ENCODE results near the gene CLC. TPM values are rescaled to one million over a fixed set of nuclear protein-coding genes. Genes with fewer than 3 reads are reported as not detected.

CLC gene
- total RNA-seq, 1 experiment from 2014 or later, result not detected

DNA sequence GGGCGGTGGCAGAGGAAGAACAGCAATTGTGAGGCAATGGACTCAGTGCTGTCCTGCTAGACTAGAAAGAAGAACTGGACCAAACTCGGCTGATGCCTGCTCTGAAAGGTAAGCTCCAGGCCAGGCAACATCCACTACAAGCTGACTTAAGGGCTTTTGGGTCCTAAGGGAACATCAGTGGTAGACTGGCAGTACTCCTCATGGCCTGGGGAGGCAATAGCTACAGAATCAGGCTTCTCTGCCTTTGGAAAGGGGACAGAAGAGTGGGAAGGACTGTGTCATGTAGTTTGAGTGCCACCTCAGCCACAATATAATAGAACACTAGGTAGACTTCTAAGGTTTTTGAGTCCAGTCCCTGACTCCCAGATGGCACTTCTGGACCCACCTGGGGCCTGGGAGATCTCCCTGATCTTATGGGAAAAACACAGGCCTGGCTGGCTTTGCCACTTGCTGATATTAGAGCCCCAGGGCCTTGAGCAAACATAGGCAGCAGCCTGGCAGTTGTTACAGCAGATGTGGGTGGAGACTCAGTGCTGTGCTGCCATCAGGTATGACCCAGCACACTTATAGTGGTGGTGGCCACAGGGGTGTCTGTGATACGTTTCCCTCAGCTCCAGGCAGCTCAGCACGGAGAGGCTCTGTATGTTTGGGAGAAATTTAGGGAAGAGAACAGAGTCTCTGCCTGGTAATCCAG lies 9.2 kb upstream of the CLC start:
- Histone ChIP-seq H3F3A (ENCODE audit: low read length, unreplicated experiment) (no peaks in the 10 kb centered on the region), H3K79me2 (ENCODE audit: low read length) (no peaks in the 10 kb centered on the region), H3K27me3 (ENCODE audit: low read length) (peaks cover 63% of the 10 kb centered on the region), H4K20me1 (ENCODE audit: low read length) (no peaks in the 10 kb centered on the region), H3K4me3 (ENCODE audit: low read length) (no peak overlapping the region), H3K9me2 (replicated peaks; ENCODE audit: low read length) (no peaks in the 10 kb centered on the region), H2AFZ (ENCODE audit: low read length) (no peak overlapping the region), H3K9me3 (ENCODE audit: low read length) (no peaks in the 10 kb centered on the region), H3K4me2 (ENCODE audit: low read length) (no peak overlapping the region), H3K36me3 (ENCODE audit: low read depth, low read length) (no peaks in the 10 kb centered on the region), H3K9ac (ENCODE audit: low read length) (no peak overlapping the region), H3K4me1 (ENCODE audit: insufficient read depth, low read length) (no peaks in the 10 kb centered on the region), H3K27ac (ENCODE audit: low read length) (no peak overlapping the region)
- ChIA-PET CTCF (no interaction called here), POLR2A (ENCODE audit: unreplicated experiment) (no interaction called here)
- DNase-seq (no peak), ATAC-seq (no peak)
- no TSS peak for BruUV-seq (replicated peaks)
- intact Hi-C loops (cut with micrococcal nuclease), result no loop called here
- TF ChIP-seq EZH2phosphoT487 (IDR thresholded peaks at IDR 0.05; ENCODE audit: borderline replicate concordance, low read length) (no peak), EZH2 (IDR thresholded peaks at IDR 0.05; ENCODE audit: low read length, unreplicated experiment) (no peak)
- TF ChIP-seq, protein P1, sequence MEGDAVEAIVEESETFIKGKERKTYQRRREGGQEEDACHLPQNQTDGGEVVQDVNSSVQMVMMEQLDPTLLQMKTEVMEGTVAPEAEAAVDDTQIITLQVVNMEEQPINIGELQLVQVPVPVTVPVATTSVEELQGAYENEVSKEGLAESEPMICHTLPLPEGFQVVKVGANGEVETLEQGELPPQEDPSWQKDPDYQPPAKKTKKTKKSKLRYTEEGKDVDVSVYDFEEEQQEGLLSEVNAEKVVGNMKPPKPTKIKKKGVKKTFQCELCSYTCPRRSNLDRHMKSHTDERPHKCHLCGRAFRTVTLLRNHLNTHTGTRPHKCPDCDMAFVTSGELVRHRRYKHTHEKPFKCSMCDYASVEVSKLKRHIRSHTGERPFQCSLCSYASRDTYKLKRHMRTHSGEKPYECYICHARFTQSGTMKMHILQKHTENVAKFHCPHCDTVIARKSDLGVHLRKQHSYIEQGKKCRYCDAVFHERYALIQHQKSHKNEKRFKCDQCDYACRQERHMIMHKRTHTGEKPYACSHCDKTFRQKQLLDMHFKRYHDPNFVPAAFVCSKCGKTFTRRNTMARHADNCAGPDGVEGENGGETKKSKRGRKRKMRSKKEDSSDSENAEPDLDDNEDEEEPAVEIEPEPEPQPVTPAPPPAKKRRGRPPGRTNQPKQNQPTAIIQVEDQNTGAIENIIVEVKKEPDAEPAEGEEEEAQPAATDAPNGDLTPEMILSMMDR (conservative IDR thresholded peaks at IDR 0.05; ENCODE audit: low read depth, low read length), result no peak

DNA sequence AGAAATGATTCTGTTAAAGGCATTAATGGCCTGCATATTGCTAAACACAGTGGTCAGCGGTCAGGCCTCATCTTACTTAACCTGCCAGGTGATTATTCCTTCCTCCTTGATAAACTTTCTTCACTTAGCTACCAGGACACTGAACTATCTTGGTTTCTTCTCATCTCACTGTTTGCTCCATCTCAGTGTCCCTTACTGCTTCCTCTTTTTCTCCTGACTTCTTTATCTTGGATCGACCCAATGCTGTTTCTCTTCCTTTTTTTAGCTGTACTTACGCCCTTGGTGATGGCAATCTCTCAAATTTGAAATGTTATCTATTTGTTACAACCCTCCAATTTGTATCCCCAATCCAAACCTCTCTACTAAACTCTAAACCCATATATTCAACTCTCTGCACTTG lies 7.8 kb upstream of the CLC start:
- ChIA-PET POLR2A (ENCODE audit: unreplicated experiment) (no interaction called here), CTCF (no interaction called here)
- DNase-seq (no peak), ATAC-seq (no peak)
- Histone ChIP-seq H3K9me3 (ENCODE audit: low read length) (no peaks in the 10 kb centered on the region), H4K20me1 (ENCODE audit: low read length) (no peaks in the 10 kb centered on the region), H3K9me2 (replicated peaks; ENCODE audit: low read length) (no peaks in the 10 kb centered on the region), H3K27me3 (ENCODE audit: low read length) (peaks cover 52% of the 10 kb centered on the region), H3K9ac (ENCODE audit: low read length) (no peak overlapping the region), H3K4me3 (ENCODE audit: low read length) (no peak overlapping the region), H3K36me3 (ENCODE audit: low read depth, low read length) (no peaks in the 10 kb centered on the region), H3F3A (ENCODE audit: low read length, unreplicated experiment) (no peaks in the 10 kb centered on the region), H3K27ac (ENCODE audit: low read length) (no peak overlapping the region), H3K79me2 (ENCODE audit: low read length) (no peaks in the 10 kb centered on the region), H3K4me2 (ENCODE audit: low read length) (no peak overlapping the region), H3K4me1 (ENCODE audit: insufficient read depth, low read length) (no peaks in the 10 kb centered on the region), H2AFZ (ENCODE audit: low read length) (no peak overlapping the region)
- BruUV-seq (replicated peaks), result no TSS peak
- TF ChIP-seq, protein P1 (conservative IDR thresholded peaks at IDR 0.05; ENCODE audit: low read depth, low read length), result no peak
- TF ChIP-seq EZH2phosphoT487 (IDR thresholded peaks at IDR 0.05; ENCODE audit: borderline replicate concordance, low read length) (no peak), EZH2 (IDR thresholded peaks at IDR 0.05; ENCODE audit: low read length, unreplicated experiment) (no peak)
- intact Hi-C loops (cut with micrococcal nuclease), result no loop called here

DNA sequence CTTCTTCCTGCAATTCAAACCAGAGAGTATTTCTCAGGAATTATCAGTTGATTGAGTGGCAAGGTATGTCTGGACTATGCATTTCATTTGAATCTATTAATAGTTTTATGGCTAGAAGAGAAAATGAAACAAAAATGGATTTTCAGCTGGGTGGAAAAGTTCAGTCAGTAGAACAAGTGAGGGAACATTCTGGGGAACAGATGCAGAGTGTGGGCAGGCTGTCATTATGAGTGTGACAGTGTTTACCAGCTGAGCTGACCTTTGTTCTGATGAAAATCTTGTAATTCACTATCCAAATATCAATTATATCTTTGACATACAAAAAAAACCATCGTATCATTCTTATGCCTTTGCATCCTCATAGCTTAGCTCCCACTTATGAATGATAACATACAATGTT lies 2.6 kb upstream of the CLC start:
- Histone ChIP-seq H3K4me2 (ENCODE audit: low read length) (no peak overlapping the region), H3K27ac (ENCODE audit: low read length) (no peak overlapping the region), H3F3A (ENCODE audit: low read length, unreplicated experiment) (no peaks in the 10 kb centered on the region), H4K20me1 (ENCODE audit: low read length) (no peaks in the 10 kb centered on the region), H2AFZ (ENCODE audit: low read length) (no peak overlapping the region), H3K9me3 (ENCODE audit: low read length) (no peaks in the 10 kb centered on the region), H3K36me3 (ENCODE audit: low read depth, low read length) (no peaks in the 10 kb centered on the region), H3K4me3 (ENCODE audit: low read length) (no peak overlapping the region), H3K27me3 (ENCODE audit: low read length) (peaks cover 48% of the 10 kb centered on the region), H3K79me2 (ENCODE audit: low read length) (no peaks in the 10 kb centered on the region), H3K9me2 (replicated peaks; ENCODE audit: low read length) (no peaks in the 10 kb centered on the region), H3K9ac (ENCODE audit: low read length) (no peak overlapping the region), H3K4me1 (ENCODE audit: insufficient read depth, low read length) (no peaks in the 10 kb centered on the region)
- CTCF ChIA-PET, result no interaction called here
- DNase-seq, result no peak
- intact Hi-C loops (cut with micrococcal nuclease), result no loop called here
- ATAC-seq, result no peak
- no TSS peak for BruUV-seq (replicated peaks)
- TF ChIP-seq EZH2phosphoT487 (IDR thresholded peaks at IDR 0.05; ENCODE audit: borderline replicate concordance, low read length) (no peak), EZH2 (IDR thresholded peaks at IDR 0.05; ENCODE audit: low read length, unreplicated experiment) (no peak)
- TF ChIP-seq, protein P1 (conservative IDR thresholded peaks at IDR 0.05; ENCODE audit: low read depth, low read length), result no peak
- POLR2A ChIA-PET (ENCODE audit: unreplicated experiment), result no interaction called here
